H9 (cell line): ENCODE data around the gene SFTPB. TPM values are rescaled to one million over a fixed set of nuclear protein-coding genes. Genes with fewer than 3 reads are reported as not detected.

Source experiments
- DNase-seq: peaks from one replicate; pipeline ENCODE4 v3.0.0-alpha.2; 2017
- H2AFZ ChIP-seq: one replicate; pipeline ENCODE4 v1.6.1; 2013; ENCODE audit warnings: mild to moderate bottlenecking, low read length, control low read depth, moderate library complexity
- H2AK5ac ChIP-seq: 2 replicates; pipeline ENCODE4 v1.6.1; 2013; ENCODE audit warnings: low read length, control low read depth, mixed read lengths; ENCODE audit not compliant: insufficient read length
- H2BK120ac ChIP-seq: one replicate; pipeline ENCODE4 v1.6.1; 2013; ENCODE audit warnings: low read depth, mild to moderate bottlenecking, low read length, control low read depth, inconsistent platforms; ENCODE audit not compliant: poor library complexity, severe bottlenecking
- H2BK12ac ChIP-seq: 2 replicates; pipeline ENCODE4 v1.6.1; 2013; ENCODE audit warnings: low read length, control low read depth, mixed read lengths, low read depth; ENCODE audit not compliant: insufficient read length
- H2BK15ac ChIP-seq: 2 replicates; pipeline ENCODE4 v1.6.1; 2013; ENCODE audit warnings: low read depth, low read length, control low read depth
- H2BK20ac ChIP-seq: one replicate; pipeline ENCODE4 v1.6.1; 2013; ENCODE audit warnings: low read depth, mild to moderate bottlenecking, low read length, control low read depth, inconsistent platforms; ENCODE audit not compliant: poor library complexity, severe bottlenecking
- H2BK5ac ChIP-seq: 2 replicates; pipeline ENCODE4 v1.6.1; 2013; ENCODE audit warnings: low read length, control low read depth, mixed read lengths; ENCODE audit not compliant: insufficient read length
- H3K14ac ChIP-seq: 2 replicates; pipeline ENCODE4 v1.6.1; 2013; ENCODE audit warnings: low read length, control low read depth; ENCODE audit not compliant: insufficient read depth
- H3K18ac ChIP-seq: 2 replicates; pipeline ENCODE4 v1.6.1; 2013; ENCODE audit warnings: low read depth, mild to moderate bottlenecking, mixed read lengths, low read length, control low read depth; ENCODE audit not compliant: insufficient read length
- H3K23ac ChIP-seq: 2 replicates; pipeline ENCODE4 v1.6.1; 2013; ENCODE audit warnings: low read length, control low read depth, mixed read lengths, low read depth; ENCODE audit not compliant: insufficient read length
- H3K23me2 ChIP-seq: 2 replicates; pipeline ENCODE4 v1.6.1; 2013; ENCODE audit warnings: low read depth, mild to moderate bottlenecking, mixed read lengths, low read length, control low read depth; ENCODE audit not compliant: insufficient read length, poor library complexity, severe bottlenecking
- H3K27ac ChIP-seq: 2 replicates; pipeline ENCODE4 v1.5.1; 2013; ENCODE audit warnings: low read length, control low read depth, mixed read lengths, low read depth; ENCODE audit not compliant: insufficient read length
- H3K27me3 ChIP-seq: 2 replicates; pipeline ENCODE4 v1.6.1; 2013; ENCODE audit warnings: low read length, control low read depth, inconsistent platforms; ENCODE audit not compliant: insufficient read depth
- H3K4ac ChIP-seq: 2 replicates; pipeline ENCODE4 v1.6.1; 2013; ENCODE audit warnings: low read depth, mild to moderate bottlenecking, control low read depth, inconsistent platforms, low read length, moderate library complexity
- H3K4me1 ChIP-seq: 2 replicates; pipeline ENCODE4 v1.6.1; 2013; ENCODE audit warnings: low read length, control low read depth, inconsistent platforms; ENCODE audit not compliant: insufficient read depth
- H3K4me2 ChIP-seq: 2 replicates; pipeline ENCODE4 v1.6.1; 2013; ENCODE audit warnings: low read length, control low read depth, mixed read lengths; ENCODE audit not compliant: insufficient read length, insufficient read depth
- H3K56ac ChIP-seq: 2 replicates; pipeline ENCODE4 v1.6.1; 2013; ENCODE audit warnings: low read depth, mild to moderate bottlenecking, mixed read lengths, low read length, control low read depth; ENCODE audit not compliant: insufficient read length
- H3K79me1 ChIP-seq: 2 replicates; pipeline ENCODE4 v1.6.1; 2013; ENCODE audit warnings: low read depth, mild to moderate bottlenecking, moderate library complexity, low read length, control low read depth, inconsistent platforms; ENCODE audit not compliant: insufficient read depth, poor library complexity, severe bottlenecking
- H3K79me2 ChIP-seq: 2 replicates; pipeline ENCODE4 v1.6.1; 2013; ENCODE audit warnings: low read length, control low read depth, inconsistent platforms; ENCODE audit not compliant: insufficient read depth
- H3K9ac ChIP-seq: 2 replicates; pipeline ENCODE4 v1.6.1; 2013; ENCODE audit warnings: low read length, control low read depth, mixed read lengths; ENCODE audit not compliant: insufficient read length; ENCODE audit errors: extremely low read depth
- H3K9me3 ChIP-seq: one replicate; pipeline ENCODE4 v1.6.1; 2013; ENCODE audit warnings: low read depth, low read length, inconsistent platforms; ENCODE audit not compliant: control insufficient read depth
- H3T11ph ChIP-seq: one replicate; pipeline ENCODE4 v1.6.1; 2013; ENCODE audit warnings: mild to moderate bottlenecking, low read length, control low read depth, inconsistent platforms
- H4K20me1 ChIP-seq: one replicate; pipeline ENCODE4 v1.6.1; 2013; ENCODE audit not compliant: control insufficient read depth, insufficient read length, insufficient read depth
- H4K5ac ChIP-seq: 2 replicates; pipeline ENCODE4 v1.6.1; 2013; ENCODE audit warnings: low read depth, mild to moderate bottlenecking, mixed read lengths, low read length, control low read depth; ENCODE audit not compliant: insufficient read length
- H4K8ac ChIP-seq: replicated peaks from 2 replicates; pipeline ENCODE4 v1.6.1; 2013; ENCODE audit warnings: low read length, control low read depth, mixed read lengths, low read depth; ENCODE audit not compliant: insufficient read length
- H4K91ac ChIP-seq: 2 replicates; pipeline ENCODE4 v1.6.1; 2013; ENCODE audit warnings: low read depth, mild to moderate bottlenecking, moderate library complexity, mixed read lengths, low read length, control low read depth; ENCODE audit not compliant: insufficient read length
- H3K27ac Mint-ChIP-seq, 3 experiments: 2 replicates in 2 of 3; 3 replicates in 1 of 3; pipeline ENCODE4 v1.8.0; 2020 to 2021; ENCODE audit warnings: mixed read lengths in 3 of 3, mild to moderate bottlenecking in 1 of 3, moderate library complexity in 1 of 3
- H3K27me3 Mint-ChIP-seq: 2 replicates; pipeline ENCODE4 v1.8.0; 2021; ENCODE audit warnings: low read depth, mild to moderate bottlenecking, moderate library complexity, mixed read lengths
- H3K36me3 Mint-ChIP-seq, 3 experiments: 2 replicates in 2 of 3; 3 replicates in 1 of 3; pipeline ENCODE4 v1.8.0; 2020 to 2021; ENCODE audit warnings: low read depth in 3 of 3, mixed read lengths in 3 of 3; ENCODE audit not compliant: insufficient read depth in 1 of 3
- H3K4me1 Mint-ChIP-seq, 2 experiments: 2 replicates each; pipeline ENCODE4 v1.8.0; 2020; ENCODE audit warnings: mixed read lengths in 2 of 2
- H3K4me3 Mint-ChIP-seq, 2 experiments: 2 replicates in 1 of 2; 3 replicates in 1 of 2; pipeline ENCODE4 v1.8.0; 2020 to 2021; ENCODE audit warnings: mild to moderate bottlenecking in 2 of 2, mixed read lengths in 2 of 2, moderate library complexity in 1 of 2
- H3K9me3 Mint-ChIP-seq, 2 experiments: 2 replicates in 1 of 2; 3 replicates in 1 of 2; pipeline ENCODE4 v1.8.0; 2020; ENCODE audit warnings: mild to moderate bottlenecking in 2 of 2, mixed read lengths in 2 of 2, moderate library complexity in 1 of 2
- WGBS: extraction: QIAGEN DNeasy Blood & Tissue Kit; methylation state at CpG from one replicate; pipeline ENCODE4 v1.1.7; 2013; ENCODE audit warnings: missing lambda C conversion rate, low lambda C conversion rate, mixed read lengths; ENCODE audit not compliant: insufficient read length; ENCODE audit errors: extremely low coverage; 5-methylcytosine and 5-hydroxymethylcytosine counted together
- total RNA-seq: library from RNA; stranded (reverse); gene quantifications from 2 replicates; pipeline ENCODE4 v1.2.1, GENCODE V29; 2021
- TF ChIP-seq, protein P1 (sequence below): fragments of 200-600 bp; sonication (generic); conservative IDR thresholded peaks from 3 replicates; pipeline ENCODE4 v1.8.0; 2021; ENCODE audit warnings: antibody characterized with exemption, mild to moderate bottlenecking

Gene SFTPB
- total RNA-seq, 1 experiment from 2014 or later: not detected

DNA sequence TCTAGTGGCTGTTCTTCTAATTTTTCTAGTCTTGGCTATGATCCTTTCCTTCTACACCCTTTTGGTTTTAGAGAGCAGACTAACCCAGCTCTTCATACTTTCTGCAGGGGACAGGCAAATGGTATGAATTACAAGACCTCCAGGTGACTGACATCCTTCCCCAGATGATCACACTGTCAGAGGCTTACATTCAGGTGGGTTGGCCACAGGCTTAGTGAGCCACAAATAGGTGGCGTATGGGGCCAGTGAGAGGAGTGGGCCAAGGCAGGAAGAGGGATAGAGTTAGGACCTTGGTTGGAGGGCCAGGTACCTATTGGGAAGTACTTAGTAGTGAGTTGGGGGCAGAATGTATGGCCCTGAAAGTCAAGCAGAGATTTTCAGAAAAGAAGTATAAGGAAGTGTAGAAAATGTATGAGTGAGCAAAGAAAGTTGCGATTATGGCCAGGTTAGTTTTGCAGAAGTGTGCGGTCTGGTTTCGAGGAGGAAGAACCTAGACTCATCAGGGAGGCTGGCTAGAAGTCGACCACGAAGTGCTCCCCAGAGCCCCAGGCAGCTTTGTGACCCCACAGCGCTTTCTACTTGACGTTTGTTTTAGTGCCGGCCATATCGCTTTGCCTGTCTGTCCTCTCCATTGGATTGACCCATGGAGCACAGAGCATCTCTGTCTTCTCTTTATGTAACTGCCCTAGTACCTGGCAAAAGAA, 20.0 kb downstream of the SFTPB start:
- no peak overlapping the region for H2BK15ac ChIP-seq
- Mint-ChIP-seq H3K4me3 (no peak overlapping the region), H3K27ac (peak overlapping the region in 2 of 3 experiments; percentile 15 to 63; a peak in 3 of 7 replicates), H3K36me3 (peaks cover 37 to 89% (median 77%) of the 10 kb centered on the region in 3 experiments; a peak in 6 of 7 replicates), H3K9me3 (no peaks in the 10 kb centered on the region), H3K4me1 (no peaks in the 10 kb centered on the region), H3K27me3 (no peaks in the 10 kb centered on the region; the same call in 1 of the 2 replicates)
- H3K23ac ChIP-seq: no peak overlapping the region
- H4K20me1 ChIP-seq: no peaks in the 10 kb centered on the region
- no peak overlapping the region for H3K18ac ChIP-seq
- no peak overlapping the region for H3K4ac ChIP-seq
- no peak overlapping the region for H2BK120ac ChIP-seq
- DNase-seq: no peak
- no peak overlapping the region for H3K9ac ChIP-seq
- no peak overlapping the region for H2AK5ac ChIP-seq
- no peak overlapping the region for H4K8ac ChIP-seq
- no peaks in the 10 kb centered on the region for H3K79me2 ChIP-seq
- no peak overlapping the region for H2BK12ac ChIP-seq
- H3K4me2 ChIP-seq: no peak overlapping the region
- H3K9me3 ChIP-seq: no peaks in the 10 kb centered on the region
- H2BK5ac ChIP-seq: no peak overlapping the region
- H3K14ac ChIP-seq: no peak overlapping the region
- no peaks in the 10 kb centered on the region for H3K4me1 ChIP-seq
- WGBS: no CpG with 5 or more reads among the region's 10 CpGs
- H3K23me2 ChIP-seq: no peaks in the 10 kb centered on the region
- H3K56ac ChIP-seq: no peak overlapping the region
- no peak overlapping the region for H4K91ac ChIP-seq
- no peaks in the 10 kb centered on the region for H3K79me1 ChIP-seq
- H4K5ac ChIP-seq: no peak overlapping the region
- no peak overlapping the region for H2BK20ac ChIP-seq
- TF ChIP-seq, protein P1, sequence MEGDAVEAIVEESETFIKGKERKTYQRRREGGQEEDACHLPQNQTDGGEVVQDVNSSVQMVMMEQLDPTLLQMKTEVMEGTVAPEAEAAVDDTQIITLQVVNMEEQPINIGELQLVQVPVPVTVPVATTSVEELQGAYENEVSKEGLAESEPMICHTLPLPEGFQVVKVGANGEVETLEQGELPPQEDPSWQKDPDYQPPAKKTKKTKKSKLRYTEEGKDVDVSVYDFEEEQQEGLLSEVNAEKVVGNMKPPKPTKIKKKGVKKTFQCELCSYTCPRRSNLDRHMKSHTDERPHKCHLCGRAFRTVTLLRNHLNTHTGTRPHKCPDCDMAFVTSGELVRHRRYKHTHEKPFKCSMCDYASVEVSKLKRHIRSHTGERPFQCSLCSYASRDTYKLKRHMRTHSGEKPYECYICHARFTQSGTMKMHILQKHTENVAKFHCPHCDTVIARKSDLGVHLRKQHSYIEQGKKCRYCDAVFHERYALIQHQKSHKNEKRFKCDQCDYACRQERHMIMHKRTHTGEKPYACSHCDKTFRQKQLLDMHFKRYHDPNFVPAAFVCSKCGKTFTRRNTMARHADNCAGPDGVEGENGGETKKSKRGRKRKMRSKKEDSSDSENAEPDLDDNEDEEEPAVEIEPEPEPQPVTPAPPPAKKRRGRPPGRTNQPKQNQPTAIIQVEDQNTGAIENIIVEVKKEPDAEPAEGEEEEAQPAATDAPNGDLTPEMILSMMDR: no peak
- no peak overlapping the region for H3K27ac ChIP-seq
- no peak overlapping the region for H3T11ph ChIP-seq
- H2AFZ ChIP-seq: no peak overlapping the region
- H3K27me3 ChIP-seq: no peaks in the 10 kb centered on the region
